ENCODE measurements around the gene MLH1.

The MLH1 gene

GRCh38 chr3:36993326-36994283, at the start of gene MLH1:
MLH1 (plus strand) TSS chr3:36993518; CDS start chr3:36993548, 30 bp downstream.
- peak within 1 kb of the TSS; percentile 28 for H3K4me3 ChIP-seq (IDR thresholded peaks at IDR 0.05; ENCODE audit: insufficient read depth, low read depth, low read length)
- H3K79me2 ChIP-seq (ENCODE audit: insufficient read depth, low read depth) = peaks cover 45% of the 10 kb centered on the region
- H2AFZ ChIP-seq (ENCODE audit: low read depth) = peak within 1 kb of the TSS; percentile 49

DNA sequence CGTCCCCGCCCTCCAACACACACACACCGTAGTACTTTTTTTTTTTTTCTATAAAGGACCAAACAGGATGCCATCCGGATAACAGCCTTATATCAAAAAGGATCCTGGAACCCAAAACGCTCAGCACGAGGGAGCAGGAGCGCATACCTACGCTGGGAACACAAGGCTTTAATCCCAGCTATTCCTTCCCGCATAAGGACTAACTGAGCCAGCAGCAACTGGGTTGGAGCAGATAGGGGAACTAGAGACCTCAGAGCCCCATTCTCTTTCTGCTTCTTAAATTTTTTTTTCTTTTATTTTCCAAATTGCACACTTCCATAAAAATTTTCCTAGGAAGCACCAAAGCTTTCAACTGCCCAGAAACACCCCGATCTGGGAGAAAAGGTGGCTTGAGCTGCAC, 49.7 kb upstream of the MLH1 start:
- no peak overlapping the region for H3K9ac ChIP-seq
- peaks cover 5% of the 10 kb centered on the region for H3K4me1 ChIP-seq (ENCODE audit: low read depth, poor library complexity, severe bottlenecking)
- H4K20me1 ChIP-seq (ENCODE audit: insufficient read depth) = no peaks in the 10 kb centered on the region
- H3K27me3 ChIP-seq (ENCODE audit: insufficient read depth, low read depth) = no peaks in the 10 kb centered on the region
- H3K79me2 ChIP-seq (ENCODE audit: insufficient read depth, low read depth) = no peaks in the 10 kb centered on the region
- no peak overlapping the region for H3K4me2 ChIP-seq
- TF ChIP-seq, protein P1, sequence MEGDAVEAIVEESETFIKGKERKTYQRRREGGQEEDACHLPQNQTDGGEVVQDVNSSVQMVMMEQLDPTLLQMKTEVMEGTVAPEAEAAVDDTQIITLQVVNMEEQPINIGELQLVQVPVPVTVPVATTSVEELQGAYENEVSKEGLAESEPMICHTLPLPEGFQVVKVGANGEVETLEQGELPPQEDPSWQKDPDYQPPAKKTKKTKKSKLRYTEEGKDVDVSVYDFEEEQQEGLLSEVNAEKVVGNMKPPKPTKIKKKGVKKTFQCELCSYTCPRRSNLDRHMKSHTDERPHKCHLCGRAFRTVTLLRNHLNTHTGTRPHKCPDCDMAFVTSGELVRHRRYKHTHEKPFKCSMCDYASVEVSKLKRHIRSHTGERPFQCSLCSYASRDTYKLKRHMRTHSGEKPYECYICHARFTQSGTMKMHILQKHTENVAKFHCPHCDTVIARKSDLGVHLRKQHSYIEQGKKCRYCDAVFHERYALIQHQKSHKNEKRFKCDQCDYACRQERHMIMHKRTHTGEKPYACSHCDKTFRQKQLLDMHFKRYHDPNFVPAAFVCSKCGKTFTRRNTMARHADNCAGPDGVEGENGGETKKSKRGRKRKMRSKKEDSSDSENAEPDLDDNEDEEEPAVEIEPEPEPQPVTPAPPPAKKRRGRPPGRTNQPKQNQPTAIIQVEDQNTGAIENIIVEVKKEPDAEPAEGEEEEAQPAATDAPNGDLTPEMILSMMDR (conservative IDR thresholded peaks at IDR 0.05; ENCODE audit: low read depth, low read length) = no peak
- H3K4me3 ChIP-seq (IDR thresholded peaks at IDR 0.05; ENCODE audit: insufficient read depth, low read depth, low read length) = no peak overlapping the region
- H3K27ac ChIP-seq = no peak overlapping the region
- H3K36me3 ChIP-seq (ENCODE audit: insufficient read depth) = no peaks in the 10 kb centered on the region
- no peak overlapping the region for H2AFZ ChIP-seq (ENCODE audit: low read depth)

More at GRCh38 chr3:36993326-36994283, at the start of gene MLH1:
- H3K4me1 ChIP-seq (ENCODE audit: low read depth, poor library complexity, severe bottlenecking) = peaks cover 31% of the 10 kb centered on the region
- H3K36me3 ChIP-seq (ENCODE audit: insufficient read depth) = no peaks in the 10 kb centered on the region
- TF ChIP-seq, protein P1 (conservative IDR thresholded peaks at IDR 0.05; ENCODE audit: low read depth, low read length) = no peak
- H3K27me3 ChIP-seq (ENCODE audit: insufficient read depth, low read depth) = no peaks in the 10 kb centered on the region
- H3K4me2 ChIP-seq = peak within 1 kb of the TSS; percentile 79
- H3K9ac ChIP-seq = peak within 1 kb of the TSS; percentile 90
- H3K27ac ChIP-seq = peak within 1 kb of the TSS; percentile 93
- no peaks in the 10 kb centered on the region for H4K20me1 ChIP-seq (ENCODE audit: insufficient read depth)

GRCh38 chr3:36944012-36944640, 49.2 kb upstream of the MLH1 start:
- Histone ChIP-seq H3K4me2 (no peak overlapping the region), H3K27ac (no peak overlapping the region), H3K27me3 (ENCODE audit: insufficient read depth, low read depth) (no peaks in the 10 kb centered on the region), H3K79me2 (ENCODE audit: insufficient read depth, low read depth) (no peaks in the 10 kb centered on the region), H3K36me3 (ENCODE audit: insufficient read depth) (no peaks in the 10 kb centered on the region), H4K20me1 (ENCODE audit: insufficient read depth) (no peaks in the 10 kb centered on the region), H2AFZ (ENCODE audit: low read depth) (no peak overlapping the region), H3K9ac (no peak overlapping the region), H3K4me1 (ENCODE audit: low read depth, poor library complexity, severe bottlenecking) (peaks cover 5% of the 10 kb centered on the region), H3K4me3 (IDR thresholded peaks at IDR 0.05; ENCODE audit: insufficient read depth, low read depth, low read length) (no peak overlapping the region)
- TF ChIP-seq, protein P1 (conservative IDR thresholded peaks at IDR 0.05; ENCODE audit: low read depth, low read length) = no peak

GRCh38 chr3:36944641-36945270, 48.6 kb upstream of the MLH1 start, which contains the start of gene TRANK1:
TRANK1 (minus strand) TSS chr3:36945054; CDS start chr3:36944809, 245 bp downstream.
- H3K9ac ChIP-seq = no peak within 1 kb of the TSS
- no peak within 1 kb of the TSS for H3K4me2 ChIP-seq
- TF ChIP-seq, protein P1 (conservative IDR thresholded peaks at IDR 0.05; ENCODE audit: low read depth, low read length) = no peak
- H3K27me3 ChIP-seq (ENCODE audit: insufficient read depth, low read depth) = no peaks in the 10 kb centered on the region
- no peaks in the 10 kb centered on the region for H3K36me3 ChIP-seq (ENCODE audit: insufficient read depth)
- H3K79me2 ChIP-seq (ENCODE audit: insufficient read depth, low read depth) = no peaks in the 10 kb centered on the region
- no peak within 1 kb of the TSS for H3K27ac ChIP-seq
- no peak within 1 kb of the TSS for H3K4me3 ChIP-seq (IDR thresholded peaks at IDR 0.05; ENCODE audit: insufficient read depth, low read depth, low read length)
- H3K4me1 ChIP-seq (ENCODE audit: low read depth, poor library complexity, severe bottlenecking) = peaks cover 5% of the 10 kb centered on the region
- no peaks in the 10 kb centered on the region for H4K20me1 ChIP-seq (ENCODE audit: insufficient read depth)
- H2AFZ ChIP-seq (ENCODE audit: low read depth) = no peak within 1 kb of the TSS
